ENCODE measurements around the gene IFNA21.
"Not testable (repeated sequence)": the region's sequence is repeated elsewhere in the genome, so short reads cannot be mapped to it uniquely, and the experiment has no call there.

Gene IFNA21

GRCh38 chr9:21166560-21166959, at the start of gene IFNA21:
IFNA21 (minus strand) TSS chr9:21166660; CDS start chr9:21166612, 48 bp downstream.
- not testable (repeated sequence) for DNase-seq

GRCh38 chr9:21213411-21214326, 47.2 kb upstream of the IFNA21 start:
- DNase-seq, result peak; percentile 18

GRCh38 chr9:21212160-21212559, 45.7 kb upstream of the IFNA21 start:
- DNase-seq, result not testable (repeated sequence)

GRCh38 chr9:21210782-21211181, 44.3 kb upstream of the IFNA21 start:
- not testable (repeated sequence) for DNase-seq

DNA sequence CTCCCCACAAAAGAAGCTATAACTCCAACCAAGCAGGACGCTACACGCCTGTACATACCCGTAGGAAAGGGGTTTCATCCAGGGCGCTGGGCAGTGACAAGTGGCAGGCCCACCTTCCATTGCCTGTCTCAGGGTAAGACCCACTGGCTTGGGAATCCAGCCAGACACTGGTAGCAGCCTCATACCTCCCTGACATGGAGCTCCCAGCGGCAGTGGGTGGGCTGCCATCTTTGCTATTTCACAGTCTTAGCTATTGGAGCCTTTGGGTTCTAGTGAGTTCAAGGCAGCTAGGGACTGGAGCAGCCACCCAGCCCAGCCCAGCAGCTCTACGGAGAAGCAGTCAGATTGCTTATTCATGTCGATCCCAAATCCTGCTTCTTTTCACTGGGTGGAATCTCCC, 43.9 kb upstream of the IFNA21 start:
- DNase-seq, result no peak

DNA sequence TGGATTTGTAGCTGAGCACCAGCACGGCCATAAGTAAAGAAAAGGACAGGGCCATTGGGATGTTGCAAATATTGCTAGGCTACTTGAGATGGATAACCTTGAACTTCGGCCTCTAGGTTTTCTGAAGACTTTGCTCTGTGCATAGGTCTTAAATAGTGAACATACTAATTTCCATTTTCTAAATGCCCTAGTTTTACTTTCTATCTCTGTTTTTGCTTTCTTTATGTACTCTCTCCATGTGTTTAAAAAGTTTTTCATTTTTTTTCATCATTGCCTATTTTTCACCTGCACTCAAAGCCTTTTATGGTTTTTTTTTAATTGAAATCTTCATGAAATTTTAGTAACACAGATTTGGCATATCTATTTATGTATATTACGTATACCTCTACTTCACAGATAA, 40.6 kb upstream of the IFNA21 start, which contains the start of gene IFNA10:
IFNA10 (minus strand) TSS at position 101 of the 400 bp plus-strand sequence; CDS start at position 55, 46 bp downstream.
- not testable (repeated sequence) for DNase-seq

DNA sequence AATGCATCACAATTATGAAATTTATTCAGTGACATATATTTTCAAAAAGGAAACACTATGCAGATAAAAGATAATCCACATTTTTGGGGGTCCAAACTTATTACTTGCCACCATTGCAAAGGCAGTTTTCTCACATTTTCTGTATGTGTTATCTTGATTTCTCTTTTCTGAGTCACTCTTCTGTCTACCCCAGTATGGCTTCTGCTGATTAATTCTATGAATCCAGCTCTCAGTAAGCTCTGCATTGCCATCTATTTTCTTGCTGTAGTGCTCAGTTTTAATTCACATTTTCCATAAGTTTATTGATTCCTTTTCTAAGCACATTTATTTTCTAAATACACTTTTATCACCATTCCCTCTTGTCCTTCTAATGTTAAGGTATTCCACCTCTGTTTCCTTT, 38.7 kb upstream of the IFNA21 start:
- DNase-seq, result no peak

- not testable (repeated sequence) for DNase-seq
Measured at GRCh38 chr9:21202105-21202504, 35.6 kb upstream of the IFNA21 start, which contains the start of gene IFNA7. IFNA7 (minus strand) TSS chr9:21202205; CDS start chr9:21202165, 40 bp downstream.

DNA sequence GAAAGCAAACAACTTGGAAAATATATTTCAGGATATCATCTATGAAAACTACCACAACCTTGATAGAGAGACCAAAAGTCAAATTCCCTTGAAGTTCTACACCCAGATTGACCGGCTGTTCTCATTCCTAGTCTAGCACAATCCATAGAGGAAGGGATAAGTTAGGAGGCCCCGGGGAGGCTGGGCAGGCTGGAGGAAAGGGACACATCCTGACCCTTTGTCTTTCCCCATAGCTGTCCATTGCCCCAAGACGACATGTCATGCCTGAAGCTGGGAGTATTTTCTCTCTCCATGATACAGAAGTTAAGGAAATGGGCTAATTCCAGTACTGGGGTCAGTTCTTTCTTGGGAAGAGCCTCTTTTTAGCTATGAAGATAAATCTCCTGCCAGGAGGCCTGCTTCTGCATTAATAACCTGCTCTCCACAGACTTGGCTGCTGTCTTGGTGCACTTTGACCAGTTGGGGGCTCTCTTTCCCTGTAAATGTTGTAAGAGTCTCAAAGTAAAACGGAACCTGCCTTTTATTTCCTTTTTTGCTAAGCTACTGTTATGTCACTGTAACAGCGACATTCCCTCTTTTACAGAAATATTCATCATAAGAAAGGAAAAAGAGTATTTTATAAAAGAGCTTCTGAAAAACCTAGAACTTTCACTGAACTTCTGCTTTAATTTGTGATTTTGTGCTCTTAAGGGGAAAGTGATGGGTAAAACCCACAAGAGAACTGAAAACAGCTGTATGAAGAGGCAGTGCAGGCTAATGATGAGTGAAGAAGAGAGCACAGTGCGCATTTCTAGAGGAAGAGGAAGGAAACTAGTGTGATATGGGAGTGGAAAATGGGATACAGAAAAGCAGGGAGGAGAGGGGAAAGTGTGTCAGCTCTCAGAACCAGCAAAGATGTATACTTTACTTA, 28.7 kb upstream of the IFNA21 start:
- DNase-seq, result peak; percentile 57

DNA sequence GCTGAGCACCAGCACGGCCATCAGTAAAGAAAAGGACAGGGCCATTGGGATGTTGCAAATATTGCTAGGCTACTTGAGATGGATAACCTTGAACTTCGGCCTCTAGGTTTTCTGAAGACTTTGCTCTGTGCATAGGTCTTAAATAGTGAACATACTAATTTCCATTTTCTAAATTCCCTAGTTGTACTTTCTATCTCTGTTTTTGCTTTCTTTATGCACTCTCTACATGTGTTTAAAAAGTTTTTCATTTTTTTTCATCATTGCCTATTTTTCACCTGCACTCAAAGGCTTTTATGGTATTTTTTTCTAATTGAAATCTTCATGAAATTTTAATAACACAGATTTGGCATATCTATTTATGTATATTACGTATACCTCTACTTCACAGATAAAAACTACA, 21.0 kb upstream of the IFNA21 start, which contains the start of gene IFNA4:
IFNA4 (minus strand) TSS at position 101 of the 400 bp plus-strand sequence; CDS start at position 45, 56 bp downstream.
- not testable (repeated sequence) for DNase-seq

DNA sequence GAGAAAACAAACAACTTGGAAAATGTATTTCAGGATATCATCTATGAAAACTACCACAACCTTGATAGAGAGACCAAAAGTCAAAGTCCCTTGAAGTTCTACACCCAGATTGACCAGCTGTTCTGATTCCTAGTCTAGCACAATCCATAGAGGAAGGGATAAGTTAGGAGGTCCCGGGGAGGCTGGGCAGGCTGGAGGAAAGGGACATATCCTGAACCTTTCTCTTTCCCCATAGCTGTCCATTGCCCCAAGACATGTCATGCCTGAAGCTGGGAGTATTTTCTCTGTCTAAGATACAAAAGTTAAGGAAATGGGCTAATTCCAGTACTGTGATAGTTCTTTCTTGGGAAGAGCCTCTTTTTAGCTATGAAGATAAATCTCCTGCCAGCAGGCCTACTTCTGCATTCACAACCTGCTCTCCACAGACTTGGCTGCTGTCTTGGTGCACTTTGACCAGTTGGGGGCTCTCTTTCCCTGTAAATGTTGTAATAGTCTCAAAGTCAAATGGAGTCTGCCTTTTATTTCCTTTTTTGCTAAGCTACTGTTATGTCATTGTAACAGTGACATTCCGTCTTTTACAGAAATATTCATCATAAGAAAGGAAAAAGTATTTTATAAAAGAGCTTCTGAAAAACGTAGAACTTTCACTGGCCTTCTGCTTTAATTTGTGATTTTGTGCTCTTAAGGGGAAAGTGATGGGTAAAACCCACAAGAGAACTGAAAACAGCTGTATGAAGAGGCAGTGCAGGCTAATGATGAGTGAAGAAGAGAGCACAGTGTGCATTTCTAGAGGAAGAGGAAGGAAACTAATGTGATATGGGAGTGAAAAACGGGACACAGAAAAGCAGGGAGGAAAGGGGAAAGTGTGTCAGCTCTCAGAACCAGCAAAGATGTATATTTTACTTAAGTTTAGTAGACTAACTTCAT, 16.6 kb upstream of the IFNA21 start:
- peak; percentile 50 for DNase-seq

DNA sequence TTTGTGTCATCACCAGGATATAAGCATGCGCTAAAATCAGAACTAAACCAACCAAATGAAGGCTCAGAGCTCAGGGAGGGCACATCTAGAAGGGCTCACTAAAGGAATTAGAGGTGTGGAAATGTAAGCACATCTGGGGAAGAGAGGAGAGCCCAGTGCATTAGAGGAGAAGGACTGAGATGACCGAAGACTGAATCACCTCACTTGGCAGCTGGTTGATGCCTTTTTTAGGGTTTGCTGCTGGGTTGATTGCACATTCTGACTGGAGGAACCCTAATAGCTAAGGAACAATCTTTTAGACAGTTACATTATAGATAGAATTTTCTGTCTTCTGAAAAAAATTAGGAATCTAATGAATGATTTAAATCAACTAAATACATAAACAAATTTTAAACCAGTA, 8.2 kb upstream of the IFNA21 start:
- no peak for DNase-seq

DNA sequence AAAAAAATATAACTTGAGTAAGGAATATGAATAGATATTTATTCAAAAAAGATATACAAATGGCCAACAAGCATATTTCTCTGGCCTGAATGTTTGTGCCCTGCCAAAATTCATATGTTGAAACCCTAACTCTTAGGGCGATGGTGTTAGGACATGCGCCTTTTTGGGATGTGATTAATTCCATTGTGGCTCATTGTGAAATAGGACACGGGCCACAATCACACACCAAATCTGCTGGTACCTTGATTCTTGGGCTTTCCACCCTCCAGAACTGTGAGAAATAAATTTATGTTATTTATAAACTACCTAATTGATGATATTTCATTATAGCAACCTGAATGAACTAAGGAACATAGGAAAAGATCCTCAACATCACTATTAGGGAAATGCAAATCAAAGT, 5.7 kb upstream of the IFNA21 start:
- no peak for DNase-seq

DNA sequence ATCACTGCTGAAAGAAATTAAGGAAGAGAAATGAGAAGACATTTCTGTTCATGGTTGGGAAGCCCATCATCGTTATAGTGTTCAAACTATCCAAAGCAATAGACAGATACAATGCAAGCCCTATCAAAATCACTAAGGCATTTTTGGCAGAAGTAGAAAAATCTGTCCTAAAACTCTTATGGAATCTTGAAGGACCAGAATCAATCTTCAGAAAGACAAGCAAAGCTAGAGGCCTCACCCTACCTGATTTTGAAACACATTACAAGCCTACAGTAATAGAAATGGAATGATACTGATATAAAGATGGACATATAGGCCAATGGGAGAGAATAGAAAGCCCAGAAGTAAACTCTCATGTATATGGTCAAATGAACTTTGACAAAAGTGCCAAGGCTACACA, 4.9 kb upstream of the IFNA21 start:
- no peak for DNase-seq

GRCh38 chr9:21165516-21165915, 944 bp downstream of the IFNA21 start:
- no peak for DNase-seq

DNA sequence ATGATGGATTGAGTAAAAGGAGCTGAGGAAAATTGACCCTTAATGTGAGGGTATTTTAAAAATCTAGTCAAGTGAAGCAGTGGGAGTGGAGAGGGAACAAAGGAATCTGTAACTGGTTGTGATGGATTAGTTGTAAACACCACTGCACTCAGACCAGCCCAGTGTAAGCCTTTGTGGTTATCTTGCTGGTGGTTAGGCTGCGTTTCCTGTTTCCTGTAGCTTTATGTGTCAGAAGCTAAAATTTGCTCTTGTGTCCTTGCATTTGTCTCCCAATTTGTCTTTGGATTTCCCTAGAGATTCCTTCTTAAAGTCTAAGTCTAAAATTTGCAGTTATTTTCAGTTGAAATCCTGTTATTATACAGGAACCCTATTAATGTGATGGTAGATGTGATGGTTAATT, 6.3 kb downstream of the IFNA21 start:
- peak; percentile 41 for DNase-seq

GRCh38 chr9:21155501-21155900, 11.0 kb downstream of the IFNA21 start:
- no peak for DNase-seq

GRCh38 chr9:21154018-21154608, 12.3 kb downstream of the IFNA21 start:
- DNase-seq, result peak; percentile 44

- DNase-seq, result no peak
Measured at GRCh38 chr9:21153336-21154017, 13.0 kb downstream of the IFNA21 start.

DNA sequence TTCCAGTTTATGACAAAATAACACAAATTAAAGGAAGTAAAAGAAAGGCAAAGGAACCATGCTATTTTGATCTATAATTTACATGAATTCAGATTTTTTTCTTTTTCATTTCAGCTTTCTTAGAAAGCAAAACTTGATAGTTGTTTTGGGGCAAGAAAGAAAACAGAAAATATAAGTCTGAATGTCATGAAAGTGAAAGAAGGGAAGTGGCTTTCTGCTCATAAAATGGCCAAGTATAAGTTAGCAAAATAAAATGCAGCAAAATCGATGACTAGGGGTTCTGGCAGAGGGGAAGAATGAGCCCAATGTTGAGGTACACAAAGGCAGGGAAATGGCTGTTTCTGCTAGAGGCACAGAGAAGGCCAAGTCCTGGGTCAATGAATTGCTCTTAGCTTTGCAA, 21.9 kb downstream of the IFNA21 start:
- no peak for DNase-seq

DNA sequence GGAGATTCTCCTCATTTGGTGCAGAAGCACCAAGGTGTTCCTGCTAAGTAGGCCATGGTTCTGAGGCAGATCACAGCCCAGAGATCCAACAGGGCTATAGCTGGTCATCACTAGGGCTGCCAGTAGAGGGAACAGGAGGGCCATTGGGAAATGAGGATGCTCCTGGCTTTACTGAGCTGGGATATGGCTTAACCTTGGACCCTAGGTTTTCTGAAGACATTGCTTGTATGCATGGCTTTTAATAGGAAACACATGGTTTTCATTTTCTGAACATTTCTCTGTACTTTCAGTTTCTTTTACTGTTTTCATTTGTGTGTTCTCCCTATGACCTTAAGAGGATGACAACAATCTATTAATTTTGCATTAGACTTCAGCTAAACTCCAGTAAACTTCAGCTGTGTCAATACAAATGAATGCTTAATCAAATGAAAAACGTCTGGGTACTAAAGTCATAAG, 25.0 kb downstream of the IFNA21 start, which contains the start of gene IFNW1:
IFNW1 (minus strand) TSS at position 406 of the 456 bp plus-strand sequence; CDS start at position 144, 262 bp downstream.
- no peak for DNase-seq

Measured in hematopoietic multipotent progenitor cell treated with erythropoietin and hydrocortisone succinate and interleukin-3 and kit ligand, for 8 days (in vitro differentiated cells).